HS-27A (cell line): ENCODE results near the gene PACSIN1.

ENCODE experiments used
- DNase-seq: peaks from one replicate; pipeline ENCODE4 v3.0.0-alpha.2; 2012; ENCODE audit warnings: low read depth, missing footprints

PACSIN1 gene

GRCh38 chr6:34465531-34466241 lies at the start of gene PACSIN1:
PACSIN1 (plus strand) TSS chr6:34466076; CDS start chr6:34526306, 60,230 bp downstream.
- DNase-seq, result no peak

- no peak for DNase-seq
Measured at GRCh38 chr6:34416877-34417371, 49.0 kb upstream of the PACSIN1 start.

- no peak for DNase-seq
Measured at GRCh38 chr6:34418367-34418766, 47.5 kb upstream of the PACSIN1 start.

GRCh38 chr6:34423254-34423653 lies 42.6 kb upstream of the PACSIN1 start:
- DNase-seq, result no peak

- no peak for DNase-seq
Measured at GRCh38 chr6:34424200-34425131, 41.4 kb upstream of the PACSIN1 start.

GRCh38 chr6:34425132-34425497 lies 40.8 kb upstream of the PACSIN1 start:
- no peak for DNase-seq

- peak; percentile 79 for DNase-seq
Measured at GRCh38 chr6:34425498-34426410, 40.1 kb upstream of the PACSIN1 start, which contains the start of gene RPS10. RPS10 (minus strand) TSS chr6:34426069; CDS start chr6:34425221, 848 bp downstream.

GRCh38 chr6:34435916-34436315 lies 30.0 kb upstream of the PACSIN1 start:
- no peak for DNase-seq

GRCh38 chr6:34436803-34437643 lies 28.9 kb upstream of the PACSIN1 start:
- DNase-seq, result no peak

- no peak for DNase-seq
Measured at GRCh38 chr6:34437644-34437970, 28.3 kb upstream of the PACSIN1 start.

- DNase-seq, result no peak
Measured at GRCh38 chr6:34438705-34439104, 27.2 kb upstream of the PACSIN1 start.

GRCh38 chr6:34439442-34439841 lies 26.4 kb upstream of the PACSIN1 start:
- no peak for DNase-seq

GRCh38 chr6:34441526-34441925 lies 24.4 kb upstream of the PACSIN1 start:
- no peak for DNase-seq

- no peak for DNase-seq
Measured at GRCh38 chr6:34445313-34445860, 20.5 kb upstream of the PACSIN1 start.

- DNase-seq, result no peak
Measured at GRCh38 chr6:34447386-34447785, 18.5 kb upstream of the PACSIN1 start.

- no peak for DNase-seq
Measured at GRCh38 chr6:34447910-34448309, 18.0 kb upstream of the PACSIN1 start.

GRCh38 chr6:34451192-34451591 lies 14.7 kb upstream of the PACSIN1 start:
- no peak for DNase-seq

- no peak for DNase-seq
Measured at GRCh38 chr6:34455831-34456230, 10.0 kb upstream of the PACSIN1 start.

- no peak for DNase-seq
Measured at GRCh38 chr6:34457382-34457741, 8.5 kb upstream of the PACSIN1 start.
